Activated T-helper 2 cell treated with anti-CD3 and anti-CD28 coated beads, Interferon-gamma antibody, Interleukin-2, Interleukin-4, amounts not matched to agents 10 μg/mL and 5 μg/mL and 100 μg/mL, durations not matched to agents 14 hours and 24 hours and 36 hours (primary cell): ENCODE results near the gene CLTRN. TPM values are rescaled to one million over a fixed set of nuclear protein-coding genes. Genes with fewer than 3 reads are reported as not detected.

ENCODE experiments used
- DNase-seq: peaks from one replicate; pipeline ENCODE4 v3.0.0; 2021; ENCODE audit warnings: low spot score
- H3K27ac Mint-ChIP-seq: one replicate; pipeline ENCODE4 v1.8.0; 2021; ENCODE audit warnings: mixed read lengths
- H3K27me3 Mint-ChIP-seq: one replicate; pipeline ENCODE4 v1.8.0; 2021; ENCODE audit warnings: low read depth, mixed read lengths
- H3K36me3 Mint-ChIP-seq: one replicate; pipeline ENCODE4 v1.8.0; 2021; ENCODE audit warnings: low read depth, mixed read lengths
- H3K4me1 Mint-ChIP-seq: one replicate; pipeline ENCODE4 v1.8.0; 2021; ENCODE audit warnings: low read depth, mixed read lengths
- H3K4me3 Mint-ChIP-seq: one replicate; pipeline ENCODE4 v1.8.0; 2021; ENCODE audit warnings: low read depth, mild to moderate bottlenecking, moderate library complexity, mixed read lengths
- H3K9me3 Mint-ChIP-seq: one replicate; pipeline ENCODE4 v1.8.0; 2021; ENCODE audit warnings: mixed read lengths
- intact Hi-C: fragments of 100-400 bp; cut with micrococcal nuclease; formaldehyde crosslinking; loops from one replicate; pipeline ENCODE4 v1.15.1; 2023
- total RNA-seq: library from RNA; stranded (reverse); gene quantifications from 2 replicates; pipeline ENCODE4 v1.2.3, GENCODE V29; 2022

CLTRN gene
- total RNA-seq, 1 donor from 2014 or later, result 0.23 TPM

DNA sequence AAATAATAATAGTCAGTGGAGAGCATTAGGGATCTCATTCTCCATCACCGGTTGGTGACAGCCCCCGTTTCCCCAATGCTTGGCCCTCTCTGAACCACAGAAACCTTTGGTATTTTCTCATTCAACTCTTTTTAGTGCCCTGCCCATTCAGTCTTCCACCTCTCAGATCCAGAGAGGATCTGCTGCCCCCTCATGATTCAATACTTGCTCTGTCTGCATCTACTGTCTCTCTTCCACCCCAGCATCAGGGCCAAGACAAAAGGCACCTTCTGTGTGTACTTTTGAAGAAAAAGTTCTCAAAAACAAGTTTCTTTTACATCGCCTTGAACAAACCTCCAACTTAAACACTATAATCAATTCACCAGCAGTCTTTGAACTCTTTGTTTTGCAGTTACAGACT, 19.3 kb downstream of the CLTRN start:
- H3K27me3 Mint-ChIP-seq, result peaks cover 9% of the 10 kb centered on the region
- no peak overlapping the region for H3K27ac Mint-ChIP-seq
- H3K4me3 Mint-ChIP-seq, result no peak overlapping the region
- H3K9me3 Mint-ChIP-seq, result no peaks in the 10 kb centered on the region
- H3K4me1 Mint-ChIP-seq, result peaks cover 13% of the 10 kb centered on the region
- intact Hi-C loops, result no loop called here
- no peaks in the 10 kb centered on the region for H3K36me3 Mint-ChIP-seq
- no peak for DNase-seq

GRCh38 chrX:15644560-15644872, 20.1 kb downstream of the CLTRN start:
- H3K36me3 Mint-ChIP-seq, result no peaks in the 10 kb centered on the region
- H3K27me3 Mint-ChIP-seq, result peaks cover 9% of the 10 kb centered on the region
- H3K4me3 Mint-ChIP-seq, result no peak overlapping the region
- H3K27ac Mint-ChIP-seq, result no peak overlapping the region
- DNase-seq, result no peak
- intact Hi-C loops, result no loop called here
- no peaks in the 10 kb centered on the region for H3K9me3 Mint-ChIP-seq
- peaks cover 13% of the 10 kb centered on the region for H3K4me1 Mint-ChIP-seq

- no peaks in the 10 kb centered on the region for H3K36me3 Mint-ChIP-seq
- peaks cover 9% of the 10 kb centered on the region for H3K27me3 Mint-ChIP-seq
- DNase-seq, result no peak
- no peaks in the 10 kb centered on the region for H3K9me3 Mint-ChIP-seq
- intact Hi-C loops, result no loop called here
- H3K27ac Mint-ChIP-seq, result no peak overlapping the region
- no peak overlapping the region for H3K4me3 Mint-ChIP-seq
- peaks cover 13% of the 10 kb centered on the region for H3K4me1 Mint-ChIP-seq
Observed at GRCh38 chrX:15643786-15644559, 20.6 kb downstream of the CLTRN start.

DNA sequence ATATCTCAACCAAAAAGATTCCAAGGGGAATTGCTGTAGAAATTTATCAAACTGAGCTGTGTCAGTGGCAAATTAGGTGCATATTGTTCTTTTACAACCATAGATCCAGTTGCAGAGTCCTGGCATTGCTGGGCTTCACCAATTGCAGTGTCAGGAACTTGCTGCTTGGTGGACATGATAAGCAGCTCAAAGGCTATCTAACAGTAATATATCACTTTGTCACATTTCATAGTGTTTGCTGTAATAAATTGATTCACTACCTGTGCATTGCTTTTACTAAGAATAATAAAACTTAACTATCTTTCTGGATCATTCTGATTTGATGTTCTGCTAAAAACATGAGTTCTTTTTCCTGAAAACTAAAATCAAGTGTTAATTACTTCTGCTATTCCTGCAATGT, 33.0 kb downstream of the CLTRN start:
- intact Hi-C loops, result no loop called here
- H3K27ac Mint-ChIP-seq, result no peak overlapping the region
- DNase-seq, result no peak
- H3K4me1 Mint-ChIP-seq, result no peaks in the 10 kb centered on the region
- H3K36me3 Mint-ChIP-seq, result no peaks in the 10 kb centered on the region
- H3K27me3 Mint-ChIP-seq, result peaks cover 5% of the 10 kb centered on the region
- H3K9me3 Mint-ChIP-seq, result no peaks in the 10 kb centered on the region
- H3K4me3 Mint-ChIP-seq, result no peak overlapping the region

DNA sequence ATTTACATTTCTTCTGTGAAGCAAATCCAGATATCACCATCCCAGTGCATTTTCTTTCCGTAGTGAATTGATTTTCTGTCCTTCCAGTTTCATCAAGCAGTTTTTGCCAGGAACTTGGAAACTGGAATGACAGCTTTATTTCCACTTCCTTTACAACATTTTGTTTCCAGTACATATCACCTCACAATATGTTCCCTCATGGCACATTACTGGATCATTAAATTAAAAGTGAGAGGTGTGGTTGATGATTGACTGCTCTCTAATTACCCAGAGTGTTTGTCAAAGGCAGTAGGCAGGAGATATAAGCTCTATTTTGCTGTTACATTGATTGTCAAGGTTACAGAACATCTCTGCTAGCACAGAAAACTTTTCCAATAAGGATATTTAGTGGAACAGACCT, 41.6 kb downstream of the CLTRN start:
- Mint-ChIP-seq H3K4me3 (no peak overlapping the region), H3K36me3 (no peaks in the 10 kb centered on the region), H3K27ac (no peak overlapping the region), H3K4me1 (no peaks in the 10 kb centered on the region), H3K9me3 (no peaks in the 10 kb centered on the region), H3K27me3 (peaks cover 2% of the 10 kb centered on the region)
- intact Hi-C loops, result no loop called here
- no peak for DNase-seq

- DNase-seq, result no peak
- intact Hi-C loops, result no loop called here
- peaks cover 5% of the 10 kb centered on the region for H3K27me3 Mint-ChIP-seq
- H3K36me3 Mint-ChIP-seq, result no peaks in the 10 kb centered on the region
- no peaks in the 10 kb centered on the region for H3K9me3 Mint-ChIP-seq
- H3K4me1 Mint-ChIP-seq, result no peaks in the 10 kb centered on the region
- no peak overlapping the region for H3K27ac Mint-ChIP-seq
- H3K4me3 Mint-ChIP-seq, result no peak overlapping the region
Observed at GRCh38 chrX:15619053-15619755, 45.4 kb downstream of the CLTRN start.

DNA sequence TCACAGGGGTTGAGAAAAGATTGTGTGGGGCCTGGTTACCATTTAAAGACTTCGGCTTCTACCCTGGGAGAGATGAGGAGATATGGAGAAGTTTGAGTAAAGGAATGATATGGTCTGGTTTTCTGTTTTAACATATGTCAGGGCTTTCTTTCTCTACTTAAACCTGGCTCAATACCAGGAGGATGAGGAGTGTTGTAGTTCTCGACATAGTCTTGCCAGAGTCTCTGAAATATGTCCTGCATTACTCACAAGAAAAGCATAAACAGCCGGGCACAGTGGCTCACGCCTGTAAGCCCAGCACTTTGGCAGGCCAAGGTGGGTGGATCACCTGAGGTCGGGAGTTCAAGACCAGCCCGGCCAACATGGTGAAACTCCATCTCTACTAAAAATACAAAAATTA, 47.5 kb downstream of the CLTRN start:
- DNase-seq, result no peak
- Mint-ChIP-seq H3K36me3 (no peaks in the 10 kb centered on the region), H3K27ac (no peak overlapping the region), H3K4me1 (no peaks in the 10 kb centered on the region), H3K9me3 (no peaks in the 10 kb centered on the region), H3K27me3 (peaks cover 5% of the 10 kb centered on the region), H3K4me3 (no peak overlapping the region)
- intact Hi-C loops, result no loop called here

GRCh38 chrX:15616531-15616930, 48.1 kb downstream of the CLTRN start:
- no peak for DNase-seq
- intact Hi-C loops, result no loop called here
- H3K9me3 Mint-ChIP-seq, result no peaks in the 10 kb centered on the region
- no peak overlapping the region for H3K4me3 Mint-ChIP-seq
- H3K4me1 Mint-ChIP-seq, result no peaks in the 10 kb centered on the region
- no peak overlapping the region for H3K27ac Mint-ChIP-seq
- H3K36me3 Mint-ChIP-seq, result no peaks in the 10 kb centered on the region
- H3K27me3 Mint-ChIP-seq, result peaks cover 5% of the 10 kb centered on the region

DNA sequence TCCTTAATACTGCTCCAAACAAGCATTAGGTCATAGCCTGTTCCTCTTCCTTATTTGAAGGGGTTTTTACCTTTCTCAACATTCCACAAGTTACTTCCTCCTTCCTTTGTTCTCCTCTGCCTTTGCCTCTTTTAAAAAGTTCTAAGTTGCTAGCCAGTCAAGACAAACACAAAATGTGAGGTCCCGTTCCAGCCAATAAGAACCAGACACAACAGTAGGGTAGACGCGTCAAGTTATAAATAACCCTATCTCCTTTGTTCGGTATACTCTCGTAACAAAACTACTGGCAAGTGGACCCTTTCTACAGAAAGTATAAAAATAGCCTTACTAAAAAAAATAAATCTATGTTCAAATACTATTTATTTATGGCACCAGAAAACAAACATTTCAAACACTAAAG, 57.5 kb downstream of the CLTRN start:
- Mint-ChIP-seq H3K36me3 (no peaks in the 10 kb centered on the region), H3K4me3 (no peak overlapping the region), H3K27me3 (no peaks in the 10 kb centered on the region), H3K27ac (no peak overlapping the region), H3K4me1 (no peaks in the 10 kb centered on the region), H3K9me3 (no peaks in the 10 kb centered on the region)
- DNase-seq, result no peak
- intact Hi-C loops, result no loop called here

DNA sequence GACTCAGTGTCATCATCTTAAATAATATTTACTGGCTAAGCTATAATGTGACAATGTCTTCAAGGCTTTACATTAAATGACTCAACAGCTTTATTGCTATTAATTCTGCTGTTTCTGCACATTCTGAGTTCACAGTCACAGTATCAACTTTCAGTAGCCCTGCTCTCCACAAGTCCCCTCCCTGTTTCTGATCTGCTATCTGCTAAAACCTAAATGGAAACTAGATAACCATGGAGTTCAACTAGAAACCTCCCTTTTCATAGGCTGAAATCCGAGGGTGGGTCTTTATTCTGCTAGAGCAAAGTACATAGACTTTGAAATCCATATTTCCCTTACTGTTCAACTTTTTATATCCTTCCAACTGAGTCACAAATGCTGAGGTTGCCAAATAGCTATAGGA, 58.5 kb downstream of the CLTRN start:
- Mint-ChIP-seq H3K36me3 (no peaks in the 10 kb centered on the region), H3K4me3 (no peak overlapping the region), H3K27me3 (no peaks in the 10 kb centered on the region), H3K4me1 (no peaks in the 10 kb centered on the region), H3K27ac (no peak overlapping the region), H3K9me3 (no peaks in the 10 kb centered on the region)
- no peak for DNase-seq
- intact Hi-C loops, result no loop called here

DNA sequence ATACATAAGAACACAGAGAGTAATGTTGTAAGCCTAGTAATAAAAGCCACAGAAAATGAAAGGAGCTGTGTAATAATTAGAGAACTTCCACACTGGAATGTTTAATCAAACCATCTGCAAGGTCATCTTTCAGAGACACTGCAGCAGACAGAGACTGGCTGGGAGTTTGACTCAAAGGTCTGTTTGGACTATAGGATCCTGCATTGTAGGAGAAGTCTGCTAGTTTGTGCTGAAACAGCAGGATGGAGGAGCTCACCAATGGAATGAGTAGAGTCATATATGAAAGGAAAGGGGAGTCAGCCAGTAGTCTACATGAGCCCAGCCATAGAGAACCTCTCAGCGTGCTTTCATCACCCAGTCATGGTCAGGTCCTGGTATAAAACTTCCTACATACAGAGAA, 59.4 kb downstream of the CLTRN start:
- no peak overlapping the region for H3K27ac Mint-ChIP-seq
- H3K27me3 Mint-ChIP-seq, result peaks cover 2% of the 10 kb centered on the region
- no peak for DNase-seq
- H3K36me3 Mint-ChIP-seq, result no peaks in the 10 kb centered on the region
- intact Hi-C loops, result no loop called here
- no peaks in the 10 kb centered on the region for H3K4me1 Mint-ChIP-seq
- no peak overlapping the region for H3K4me3 Mint-ChIP-seq
- no peaks in the 10 kb centered on the region for H3K9me3 Mint-ChIP-seq

GRCh38 chrX:15602761-15603160, 61.8 kb downstream of the CLTRN start:
- intact Hi-C loops, result no loop called here
- Mint-ChIP-seq H3K36me3 (no peaks in the 10 kb centered on the region), H3K4me1 (no peaks in the 10 kb centered on the region), H3K27me3 (peaks cover 2% of the 10 kb centered on the region), H3K27ac (no peak overlapping the region), H3K9me3 (no peaks in the 10 kb centered on the region), H3K4me3 (no peak overlapping the region)
- DNase-seq, result no peak

GRCh38 chrX:15601932-15602331, 62.7 kb downstream of the CLTRN start:
- intact Hi-C loops, result no loop called here
- Mint-ChIP-seq H3K9me3 (no peaks in the 10 kb centered on the region), H3K27ac (no peak overlapping the region), H3K4me3 (no peak overlapping the region), H3K27me3 (peaks cover 2% of the 10 kb centered on the region), H3K36me3 (no peaks in the 10 kb centered on the region), H3K4me1 (no peaks in the 10 kb centered on the region)
- DNase-seq, result no peak
